ENCODE measurements around the gene DHRS9. TPM values are rescaled to one million over a fixed set of nuclear protein-coding genes. Genes with fewer than 3 reads are reported as not detected.

The DHRS9 gene
- total and polyA plus RNA-seq, 2 of the 4 experiments (the other 2 are of a cell fraction), result not detected

DNA sequence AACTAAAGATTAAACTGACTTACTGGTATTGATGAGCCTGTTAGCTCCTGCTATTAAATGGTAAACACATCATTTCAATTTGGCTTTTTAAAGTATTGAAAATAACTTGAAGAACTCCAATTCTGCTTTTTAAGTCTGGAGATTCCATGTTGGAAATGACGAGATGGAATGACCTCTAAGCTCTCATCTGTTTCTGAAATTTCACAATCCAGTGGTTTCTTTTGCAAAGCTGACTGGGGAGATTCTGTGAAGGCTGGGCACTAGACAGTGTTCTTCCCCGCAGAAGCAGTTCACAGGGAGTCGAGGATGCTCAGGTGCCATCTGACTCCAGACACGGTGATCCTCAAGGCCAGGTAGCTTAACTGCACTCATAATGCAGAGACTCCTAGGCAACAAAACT lies 44.7 kb downstream of the DHRS9 start:
- ChIA-PET CTCF (no interaction called here), POLR2A (ENCODE audit: unreplicated experiment) (no interaction called here)
- DNase-seq (no peak), ATAC-seq (ENCODE audit: low read depth) (no peak)
- Histone ChIP-seq H3K36me3 (ENCODE audit: control insufficient read depth, insufficient read depth, low read length) (no peaks in the 10 kb centered on the region), H3K23ac (ENCODE audit: low read depth, low read length) (no peak overlapping the region), H3K56ac (ENCODE audit: extremely low read depth, insufficient read depth, low read length) (no peak overlapping the region), H4K20me1 (ENCODE audit: insufficient read depth, low read length) (no peaks in the 10 kb centered on the region), H2BK5ac (ENCODE audit: low read depth, low read length, poor library complexity, severe bottlenecking) (no peak overlapping the region), H3K4me3 (ENCODE audit: insufficient read depth, low read depth, low read length) (no peak overlapping the region), H2BK20ac (ENCODE audit: low read depth, low read length) (no peak overlapping the region), H3K9me1 (ENCODE audit: insufficient read depth, low read length) (no peaks in the 10 kb centered on the region), H3K9ac (ENCODE audit: low read depth, low read length) (no peak overlapping the region), H4K5ac (ENCODE audit: low read depth, low read length) (no peak overlapping the region), H3K4me2 (ENCODE audit: low read depth, low read length) (no peak overlapping the region), H2AFZ (replicated peaks; ENCODE audit: low read length, poor library complexity) (no peak overlapping the region), H3K14ac (replicated peaks; ENCODE audit: low read depth, low read length) (no peak overlapping the region), H2AK5ac (ENCODE audit: low read depth, low read length) (no peak overlapping the region), H2AK9ac (replicated peaks; ENCODE audit: low read depth, low read length, poor library complexity) (no peak overlapping the region), H4K91ac (ENCODE audit: insufficient read depth, low read depth, low read length) (no peak overlapping the region), H4K8ac (ENCODE audit: low read depth in 2 of 2, low read length in 2 of 2) (no peak overlapping the region), H2BK15ac (ENCODE audit: low read depth, low read length) (no peak overlapping the region), H2BK120ac (ENCODE audit: low read depth, low read length) (no peak overlapping the region), H3K79me1 (ENCODE audit: low read depth in 1 of 2, low read length in 2 of 2) (no peaks in the 10 kb centered on the region), H3K27me3 (ENCODE audit: control insufficient read depth, insufficient read depth, low read length) (no peaks in the 10 kb centered on the region), H3K9me3 (ENCODE audit: control insufficient read depth, insufficient read depth, low read length) (no peaks in the 10 kb centered on the region), H3K4me1 (ENCODE audit: control insufficient read depth, insufficient read depth, low read length) (no peaks in the 10 kb centered on the region), H3K27ac (ENCODE audit: insufficient read depth, low read length) (no peak overlapping the region), H3K4ac (ENCODE audit: low read depth, low read length) (no peak overlapping the region), H3K18ac (ENCODE audit: low read depth, low read length) (no peak overlapping the region)
- TF ChIP-seq MAFK (IDR thresholded peaks at IDR 0.05; ENCODE audit: low read depth, low read length) (no peak), CHD1 (IDR thresholded peaks at IDR 0.05; ENCODE audit: low read depth, low read length) (no peak), USF2 (IDR thresholded peaks at IDR 0.05; ENCODE audit: low read depth, low read length) (no peak), POLR2A (IDR thresholded peaks at IDR 0.05; ENCODE audit: low read depth, low read length) (no peak), CTCF (conservative IDR thresholded peaks at IDR 0.05; ENCODE audit: low read depth, low read length) (no peak), FOS (IDR thresholded peaks at IDR 0.05; ENCODE audit: low read depth, low read length) (no peak)
- dilution Hi-C loops (cut with HindIII; ENCODE audit: low sequenced_read_pairs, unreplicated experiment), result no loop called here
- no CpG with 5 or more reads among the region's 4 CpGs for WGBS, 2 experiments (ENCODE audit: extremely low coverage in 2 of 2, insufficient read length in 1 of 2)
- intact Hi-C loops (cut with micrococcal nuclease), result no loop called here
- in situ Hi-C loops (cut with MboI; ENCODE audit: low sequenced_read_pairs), result no loop called here
- no TSS peak for BruUV-seq (replicated peaks)
